Stimulated activated CD8-positive, alpha-beta memory T cell treated with anti-CD3 and anti-CD28 coated beads, Interleukin-15, amount 100 ng/mL, for 24 hours (primary cell): ENCODE measurements around the gene HHATL.
A peak's percentile ranks its signal among the peaks of the same experiment; 100 is the strongest.

ENCODE experiments used
- DNase-seq: peaks from one replicate; pipeline ENCODE4 v3.0.0-alpha.2; 2020; ENCODE audit warnings: low read depth

The HHATL gene

GRCh38 chr3:42712344-42712648 is 9.7 kb upstream of the HHATL start:
- DNase-seq, result no peak

DNA sequence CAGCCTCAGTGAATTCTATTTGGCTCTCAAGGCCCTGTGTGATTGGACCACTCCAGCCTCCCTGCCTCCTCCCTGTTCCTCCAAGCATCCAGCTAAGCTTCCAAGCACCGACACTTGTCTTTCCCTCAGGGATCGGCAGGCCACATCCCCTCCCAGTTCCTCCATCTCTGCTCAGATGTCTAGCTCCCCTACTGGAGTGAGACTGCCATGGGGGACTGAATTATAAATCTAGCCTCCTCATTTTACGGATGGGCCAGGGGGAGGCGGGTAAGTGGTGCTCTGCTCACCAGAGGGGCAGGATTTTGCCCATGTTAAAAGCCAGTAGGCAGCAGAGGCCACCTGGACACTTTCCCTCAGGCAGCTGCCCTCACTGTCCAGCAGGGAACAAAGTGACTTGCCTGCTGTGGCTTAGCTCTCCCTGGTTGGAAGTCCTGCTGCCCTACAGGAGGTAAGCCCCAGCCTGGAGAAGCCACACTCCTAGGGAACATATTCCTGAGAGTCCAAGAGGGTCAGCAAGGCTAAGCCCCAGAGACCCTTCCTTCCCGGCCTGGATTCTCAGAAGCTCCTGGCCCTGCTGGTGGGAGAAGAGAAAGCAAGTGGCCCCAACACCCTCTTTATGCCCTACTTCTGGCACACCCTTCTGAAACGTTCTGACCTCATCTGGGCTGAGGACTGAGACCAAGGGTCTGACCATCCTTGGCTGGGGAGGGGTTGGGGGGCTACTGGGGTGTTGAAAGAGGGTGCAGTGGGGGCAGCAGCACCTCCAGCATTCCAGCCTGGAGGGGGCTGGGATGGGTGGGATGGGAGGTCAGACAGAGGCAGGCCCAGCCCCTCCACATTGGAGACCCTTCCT is 9.1 kb upstream of the HHATL start:
- no peak for DNase-seq

DNA sequence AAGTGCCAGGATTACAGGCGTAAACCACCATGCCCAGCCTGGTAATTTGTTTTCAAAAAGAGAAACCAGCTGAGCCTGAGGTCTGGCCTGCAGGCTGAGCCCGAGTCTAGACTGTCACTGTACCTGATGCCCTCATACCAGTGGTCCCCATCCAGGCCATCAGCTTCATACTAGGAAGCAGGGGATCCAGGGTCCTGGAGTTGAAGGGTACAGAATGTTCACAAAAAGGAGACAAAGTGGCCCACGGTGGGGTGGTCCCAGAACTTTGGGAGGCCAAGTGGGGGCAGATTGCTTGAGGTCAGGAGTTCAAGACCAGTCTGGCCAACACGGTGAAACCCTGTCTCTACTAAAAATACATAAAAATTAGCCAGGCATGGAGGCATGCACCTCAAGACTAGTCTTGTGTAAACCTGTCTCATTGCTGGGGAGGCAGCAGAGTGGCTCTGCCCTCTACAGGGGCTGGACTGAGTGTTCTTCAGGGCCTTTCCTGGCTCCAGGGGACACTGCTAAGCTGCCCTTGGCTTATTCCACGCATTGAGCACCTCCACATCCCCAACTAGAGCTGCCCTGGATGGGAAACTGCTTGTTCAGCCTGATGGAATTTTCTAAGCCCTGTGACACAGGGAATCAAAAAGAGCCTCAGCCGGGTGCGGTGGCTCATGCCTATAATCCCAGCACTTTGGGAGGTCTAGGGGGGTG is 7.9 kb upstream of the HHATL start:
- DNase-seq, result no peak

DNA sequence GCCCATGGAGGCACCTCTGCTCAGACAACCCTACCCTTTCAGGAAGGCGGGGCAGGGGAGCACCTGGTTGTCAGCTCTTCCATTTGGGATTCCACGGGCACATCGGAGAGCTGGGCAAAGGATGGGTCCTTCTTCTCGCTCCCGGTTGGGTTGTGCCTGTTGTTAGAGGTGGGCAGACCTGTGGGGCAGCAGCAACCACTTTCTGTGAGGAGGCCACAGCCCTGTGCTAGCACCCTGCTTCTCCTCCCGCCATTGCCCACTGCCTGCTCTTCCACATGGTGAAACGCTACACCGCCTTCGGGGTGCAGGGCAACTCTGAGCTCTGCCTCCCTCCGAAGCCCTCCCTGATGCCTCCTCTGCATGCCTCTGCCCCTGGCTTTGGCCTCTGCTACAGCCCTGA is 7.0 kb upstream of the HHATL start:
- DNase-seq, result no peak

- DNase-seq, result no peak
Measured at GRCh38 chr3:42708611-42709151, 6.1 kb upstream of the HHATL start.

- DNase-seq, result no peak
Measured at GRCh38 chr3:42707620-42708355, 5.2 kb upstream of the HHATL start.

DNA sequence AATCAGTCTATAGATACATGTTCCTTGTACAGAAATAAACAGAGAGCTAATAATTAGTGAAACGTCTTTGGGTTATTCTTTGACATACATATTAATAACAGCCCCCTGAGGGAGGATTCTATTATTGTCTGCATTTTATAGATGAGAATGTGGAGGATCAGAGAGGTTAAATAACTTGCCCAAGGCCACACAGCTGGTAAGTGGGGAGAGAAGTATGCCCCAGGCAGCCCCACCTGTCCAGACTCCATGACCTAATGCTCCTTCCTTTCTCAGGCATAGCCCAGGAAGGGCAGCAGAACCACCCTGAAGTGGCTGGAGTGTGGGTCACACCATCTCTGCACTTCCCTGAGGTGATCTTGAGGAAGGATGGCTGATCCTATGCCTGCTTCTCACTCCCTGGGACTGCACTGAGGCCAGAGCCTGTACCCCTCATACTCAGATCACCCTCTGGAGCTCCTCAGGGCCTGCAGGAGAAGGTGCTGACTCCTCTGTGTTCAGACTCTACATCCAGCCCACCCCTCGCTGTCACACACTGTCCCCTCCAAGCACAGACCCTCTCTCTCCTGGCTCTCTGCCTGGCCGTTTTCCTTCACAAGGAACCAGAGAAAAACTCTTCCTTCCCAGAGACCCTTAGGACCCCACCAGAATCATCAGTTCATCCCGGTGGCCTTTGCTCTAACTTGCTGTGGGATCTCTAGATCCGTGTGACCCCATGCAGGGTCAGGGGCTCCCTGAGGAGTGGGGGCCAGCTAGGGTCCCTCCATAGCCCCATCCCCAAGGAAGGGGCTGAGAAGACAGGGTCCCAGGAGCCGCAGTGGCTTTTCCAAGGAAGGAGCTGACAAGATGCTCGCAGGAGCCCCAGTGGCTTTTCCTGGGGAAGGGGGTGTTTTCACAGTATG is 4.4 kb upstream of the HHATL start:
- no peak for DNase-seq

DNA sequence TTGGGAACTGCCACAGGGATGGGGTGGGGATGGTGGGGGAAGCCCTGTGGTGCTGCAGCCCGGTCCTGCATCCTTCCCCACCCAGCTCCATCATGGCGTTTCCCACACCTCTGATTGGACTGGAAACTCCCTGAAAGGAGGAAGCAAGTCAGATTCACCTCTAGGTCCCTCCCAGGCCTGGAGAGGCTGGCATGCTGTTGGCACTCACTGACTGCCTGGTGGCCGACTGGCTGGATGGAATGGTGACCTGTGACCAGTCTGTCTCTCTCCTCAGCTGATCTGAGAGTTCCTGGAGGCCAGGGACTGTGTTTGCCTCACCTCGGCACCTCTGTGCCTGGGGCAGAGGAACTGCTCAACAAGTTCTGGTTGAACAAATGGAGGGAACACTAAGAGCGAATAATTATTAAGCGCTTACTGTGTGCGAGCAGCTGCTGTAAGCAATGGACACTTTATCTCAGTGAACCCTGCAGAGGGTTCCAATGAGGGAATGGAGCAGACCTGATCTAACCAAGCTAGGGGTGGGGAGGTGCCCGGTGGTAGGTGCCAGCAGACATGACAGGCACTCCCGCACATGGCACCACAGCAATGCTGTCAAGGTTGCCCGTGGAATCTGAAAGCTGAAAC is 3.5 kb upstream of the HHATL start:
- DNase-seq, result no peak

DNA sequence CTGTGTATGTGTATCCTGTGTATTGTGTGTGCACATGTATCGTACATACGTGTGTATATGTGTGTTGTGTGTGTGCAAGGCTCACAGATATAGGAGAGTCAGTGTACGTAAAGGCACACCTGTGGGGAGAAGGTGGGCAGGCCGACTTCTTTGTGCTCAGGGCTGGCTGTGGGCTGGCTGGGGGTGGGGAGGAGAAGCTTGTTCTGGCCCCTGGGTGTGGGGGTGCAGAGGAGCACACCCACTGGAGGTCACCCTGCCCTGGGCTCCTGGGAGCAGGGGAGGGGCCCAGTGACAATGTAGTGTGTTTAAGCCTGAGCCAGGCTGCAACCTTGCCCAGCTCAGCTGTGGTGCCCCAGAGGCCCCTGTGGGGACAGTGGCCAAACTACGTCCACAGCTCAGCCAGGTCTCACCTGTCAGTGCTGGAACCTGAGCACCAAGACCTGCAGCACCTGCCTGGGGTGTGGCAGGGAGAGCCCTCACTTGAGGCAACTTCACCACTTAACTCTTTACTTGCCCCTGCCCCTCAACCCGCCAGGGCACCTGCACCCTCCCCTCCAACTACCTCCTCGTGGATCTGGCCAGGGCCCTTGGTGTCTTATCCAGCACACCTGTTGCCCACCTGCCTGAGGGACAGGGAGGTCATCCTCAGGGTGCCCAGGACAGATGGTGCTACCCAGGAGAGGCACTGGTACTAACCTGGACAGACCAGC is 2.6 kb upstream of the HHATL start:
- no peak for DNase-seq

DNA sequence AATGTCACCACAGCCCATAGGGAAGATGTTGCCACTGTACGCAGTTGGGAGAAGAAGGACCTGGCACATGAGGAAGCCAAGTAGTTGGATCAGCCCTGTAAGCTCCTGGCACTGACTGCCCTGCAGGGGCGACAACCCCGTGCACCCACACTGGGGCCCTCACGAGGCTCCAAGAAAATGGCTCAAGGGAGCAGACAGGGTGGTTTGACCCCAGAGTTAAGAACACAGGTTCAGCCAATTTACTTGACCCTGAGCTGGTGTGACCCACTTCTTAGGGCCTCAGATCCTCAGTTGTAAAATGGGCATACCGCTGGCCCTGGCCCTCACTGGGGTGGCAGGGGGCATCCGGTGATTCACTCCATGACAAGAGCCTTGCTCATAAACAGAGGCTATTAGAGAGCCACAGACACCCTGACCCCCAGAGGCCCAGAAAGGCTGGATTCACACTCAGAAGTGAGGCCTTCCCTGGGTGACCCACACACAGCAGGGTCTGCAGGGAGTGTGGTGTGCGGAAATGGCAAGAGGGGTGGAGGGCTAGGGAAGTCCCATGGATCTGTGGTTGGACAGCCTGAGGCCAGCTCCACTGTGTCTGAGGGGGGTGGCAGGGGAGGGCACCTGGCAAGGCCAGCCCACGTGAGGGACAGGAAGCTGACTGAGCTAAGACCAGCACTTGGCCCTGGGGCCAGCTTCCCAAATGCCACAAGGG is 1.7 kb upstream of the HHATL start:
- no peak for DNase-seq

GRCh38 chr3:42703695-42704025 is 1.1 kb upstream of the HHATL start:
- no peak for DNase-seq

- DNase-seq, result no peak
Measured at GRCh38 chr3:42702982-42703694, 540 bp upstream of the HHATL start.

DNA sequence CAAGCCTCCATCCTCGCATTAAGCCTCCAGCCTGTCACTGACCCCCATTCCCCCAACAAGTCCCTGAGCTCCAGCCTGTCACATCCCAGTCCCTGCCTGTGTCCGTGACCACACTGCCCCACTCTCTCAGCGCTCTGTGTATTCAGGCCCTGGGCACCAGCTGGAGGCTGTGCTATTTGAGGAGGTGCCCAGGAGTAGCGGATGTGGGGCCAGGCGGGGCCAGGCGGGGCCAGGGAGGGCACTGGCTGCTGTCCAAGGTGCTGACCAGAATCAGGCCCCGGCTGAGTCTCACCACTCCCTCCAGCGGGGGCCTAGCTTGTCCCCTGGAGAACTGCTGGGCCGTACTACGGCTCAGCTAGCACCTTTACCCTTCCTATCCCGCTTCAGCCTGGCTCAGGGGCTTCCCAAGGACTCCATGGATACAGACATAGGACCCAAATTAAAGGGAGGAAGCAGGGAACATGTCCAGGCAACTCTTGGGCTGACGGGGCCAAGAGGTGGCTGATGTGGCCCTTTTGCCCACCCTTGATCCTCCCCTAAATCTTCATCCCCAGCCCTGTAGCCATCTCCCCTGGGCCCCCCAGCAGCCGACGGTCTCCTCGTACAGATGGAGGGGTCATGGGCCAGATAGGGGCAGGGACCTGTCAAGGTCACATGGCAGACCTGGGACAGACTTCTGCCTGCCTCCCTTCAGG is 1.1 kb downstream of the HHATL start:
- DNase-seq, result peak; percentile 8

- no peak for DNase-seq
Measured at GRCh38 chr3:42700366-42701288, 2.0 kb downstream of the HHATL start.

- no peak for DNase-seq
Measured at GRCh38 chr3:42699511-42699971, 3.1 kb downstream of the HHATL start.

DNA sequence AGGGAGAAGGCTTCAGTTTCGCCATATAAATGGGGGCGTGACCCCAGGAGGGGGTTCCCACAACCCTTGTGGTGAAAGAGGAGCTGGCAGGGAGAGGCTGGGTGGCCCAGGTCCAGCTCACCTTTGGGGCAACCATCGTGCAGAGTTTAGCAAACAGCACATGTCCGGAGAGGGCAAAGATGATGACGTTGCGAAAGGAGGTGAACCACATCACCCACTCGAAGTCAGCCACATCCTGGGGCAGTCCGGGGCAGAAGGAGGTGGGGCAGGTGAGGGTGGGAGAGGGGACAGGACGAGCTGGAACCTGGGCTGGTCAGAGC is 3.7 kb downstream of the HHATL start:
- no peak for DNase-seq

DNA sequence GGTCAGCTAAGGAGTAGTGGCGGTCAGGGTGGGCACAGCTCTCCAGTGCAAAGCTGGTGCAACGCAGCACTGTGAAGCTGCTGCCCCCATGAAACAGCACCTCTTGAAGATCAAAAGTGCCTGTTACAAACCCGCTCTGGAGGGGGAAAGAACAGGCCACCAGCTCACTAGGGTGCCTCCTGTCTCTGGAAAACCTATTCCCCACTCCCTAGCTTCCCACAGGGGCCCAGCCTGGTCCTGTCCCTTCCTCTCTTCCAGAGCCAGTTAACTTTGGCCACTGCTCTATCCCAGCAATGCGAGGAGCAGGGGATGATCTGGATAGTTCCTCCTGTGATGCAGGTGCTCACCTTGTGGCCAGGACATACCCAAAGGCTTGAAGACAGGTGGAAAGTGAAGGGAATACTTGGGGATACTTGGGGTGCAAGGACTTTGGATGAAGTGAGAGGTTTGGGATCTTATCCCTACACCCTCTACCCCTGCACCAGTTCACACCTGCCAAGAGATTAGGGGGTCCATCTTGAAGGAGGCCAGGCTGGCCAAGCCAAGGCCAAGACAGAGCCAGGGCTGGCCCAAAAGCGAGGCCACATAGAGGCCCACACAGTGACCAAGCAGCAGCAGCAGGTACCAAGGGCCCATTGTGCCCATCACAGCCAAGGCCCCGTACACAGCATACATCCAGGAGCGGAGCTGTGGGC is 4.2 kb downstream of the HHATL start:
- DNase-seq, result no peak
